GM21825 (cell line): ENCODE data around the gene PSMD1.

ENCODE experiments used
- ATAC-seq: cut with Tn5 transposase; IDR thresholded peaks from one replicate; pipeline ENCODE4 v1.9.1; 2021; ENCODE audit warnings: mild to moderate bottlenecking, moderate library complexity; ENCODE audit not compliant: unreplicated experiment

Gene PSMD1

DNA sequence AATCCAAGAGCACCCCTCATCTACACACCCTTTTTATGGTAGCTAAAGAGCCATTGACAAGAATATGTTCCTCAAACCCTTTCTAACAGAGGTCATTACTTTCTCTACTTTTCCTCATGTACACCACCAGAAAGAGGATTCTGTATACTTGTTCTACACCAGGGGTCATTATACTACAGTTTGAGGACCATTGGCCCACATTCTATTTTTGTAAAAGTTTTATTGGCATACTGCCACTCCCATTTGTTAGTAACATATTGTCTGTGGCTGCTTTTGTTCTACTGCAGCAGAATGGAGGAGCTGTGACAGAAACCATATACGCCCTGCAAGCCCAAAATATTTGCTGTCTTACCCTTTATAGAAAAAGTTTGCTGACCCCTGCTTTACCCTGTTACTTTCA, 53.9 kb downstream of the PSMD1 start:
- no peak for ATAC-seq

DNA sequence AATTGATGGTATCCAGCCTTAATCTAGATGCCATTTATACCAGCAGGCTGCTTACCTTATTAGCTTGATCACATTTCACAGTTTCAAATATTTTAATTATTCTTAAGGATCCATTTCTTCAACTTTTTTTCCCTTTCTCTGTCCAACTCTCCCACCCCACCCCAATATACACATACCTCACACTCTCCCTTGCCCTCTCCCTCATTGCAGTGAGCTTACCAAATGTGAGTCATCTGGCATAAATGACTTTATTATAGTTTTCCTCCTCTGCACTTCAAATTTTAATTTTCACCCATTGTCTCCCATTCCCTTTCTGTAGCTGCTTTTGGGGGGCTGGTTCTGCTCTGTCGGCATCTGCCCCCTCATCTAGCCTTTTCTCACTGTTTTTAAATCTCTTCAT, 55.3 kb downstream of the PSMD1 start:
- no peak for ATAC-seq

DNA sequence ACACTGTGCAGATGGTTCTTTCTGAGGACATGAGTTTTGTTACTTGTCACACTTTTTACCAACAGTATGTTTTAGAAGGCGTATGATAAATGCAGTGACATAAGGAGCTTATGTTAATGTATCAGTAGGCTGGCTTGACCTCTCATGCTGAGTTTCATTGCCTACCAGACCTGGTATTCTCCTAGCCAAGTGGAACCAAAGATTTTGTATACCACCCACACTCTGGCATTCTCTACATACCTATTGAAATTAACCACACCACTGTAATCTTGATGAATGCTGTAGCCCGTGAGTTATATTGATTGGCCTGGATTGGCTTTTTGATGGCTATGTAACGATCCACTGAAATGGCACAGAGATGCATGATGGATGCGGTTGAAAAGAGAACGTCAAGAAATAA, 56.8 kb downstream of the PSMD1 start:
- ATAC-seq: no peak

DNA sequence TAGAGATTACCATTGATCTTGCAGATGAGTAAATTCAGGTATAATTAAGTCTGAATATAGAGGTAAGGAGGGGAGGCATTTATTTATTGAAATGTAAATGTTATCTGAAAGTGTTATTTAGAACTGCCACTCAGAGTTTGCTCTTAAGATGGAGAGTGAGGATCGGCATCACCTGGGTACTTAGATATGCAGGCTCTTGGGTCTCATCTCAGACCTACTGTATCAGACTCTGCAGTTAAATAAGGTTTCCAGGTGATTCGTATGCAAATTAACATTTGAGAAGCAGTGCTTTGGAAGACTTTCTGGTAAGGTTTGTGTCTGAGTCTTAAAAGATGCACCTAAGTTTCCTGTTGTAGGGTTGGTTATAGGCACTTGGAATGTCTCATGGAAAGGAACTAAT, 59.0 kb downstream of the PSMD1 start:
- ATAC-seq: no peak

DNA sequence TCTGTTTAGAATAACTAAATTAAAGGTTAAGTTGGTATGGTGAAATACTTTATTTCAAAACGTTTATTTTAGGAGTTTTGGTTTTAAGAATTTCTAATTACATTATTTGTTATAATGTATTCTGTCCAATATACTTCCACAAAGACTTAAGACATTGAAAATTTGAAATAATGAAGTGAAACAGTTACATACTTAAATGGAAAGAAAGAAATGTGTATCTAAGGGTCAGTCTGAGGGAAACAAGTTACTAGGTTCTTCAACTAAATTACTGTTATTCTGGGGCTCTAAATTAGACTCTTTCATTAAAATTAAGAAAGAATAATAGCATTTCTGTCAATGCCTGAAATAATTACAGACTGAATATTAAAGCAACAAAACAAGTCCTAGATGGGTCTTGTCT, 60.5 kb downstream of the PSMD1 start:
- ATAC-seq: no peak

DNA sequence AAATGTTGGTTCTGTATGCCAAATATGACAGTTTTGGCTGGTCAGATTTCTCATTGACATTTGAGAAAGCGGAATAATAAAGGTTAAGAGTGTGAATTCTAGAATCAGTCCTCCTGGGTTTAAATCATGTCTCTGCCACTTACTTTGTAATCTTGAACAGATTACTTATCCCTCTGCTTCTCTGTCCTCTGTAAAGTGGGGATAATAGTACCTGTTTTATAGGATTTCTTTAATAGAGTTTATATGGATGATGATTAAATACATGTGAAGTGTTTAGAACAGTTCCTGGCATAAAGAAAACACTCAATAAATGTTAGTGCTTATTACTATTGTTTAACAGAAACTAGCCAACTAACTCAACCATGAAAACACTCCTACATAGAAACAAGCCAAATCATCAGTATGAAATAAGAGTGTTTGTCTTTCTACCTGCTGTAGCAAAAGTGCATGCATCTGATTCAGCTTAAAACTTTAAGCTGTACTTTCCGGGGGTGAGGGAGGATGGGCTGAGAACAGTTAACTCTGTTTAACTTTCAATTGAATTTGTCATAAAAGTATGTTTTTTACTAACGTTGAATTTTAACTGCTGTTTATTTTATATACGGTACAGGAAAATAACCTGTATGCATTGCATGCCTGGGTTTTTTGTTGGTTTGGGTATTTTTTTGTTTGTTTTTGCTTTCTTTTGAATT, 61.4 kb downstream of the PSMD1 start:
- ATAC-seq: no peak

DNA sequence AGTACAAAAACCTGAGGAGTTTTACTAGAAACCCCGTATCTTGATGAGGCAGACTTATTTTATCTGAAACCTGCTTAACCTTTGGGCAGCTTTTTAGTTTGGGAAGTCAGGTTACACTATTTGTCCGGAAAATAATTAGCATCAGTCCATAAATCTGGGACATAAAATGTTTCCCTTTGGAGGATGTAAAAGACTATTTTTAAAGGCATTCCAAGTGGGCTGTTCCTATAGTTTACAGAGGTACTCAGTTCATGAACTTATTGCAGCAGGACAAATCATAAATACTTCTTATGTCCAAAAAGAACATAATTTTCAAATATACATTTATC, 61.9 kb downstream of the PSMD1 start:
- no peak for ATAC-seq

DNA sequence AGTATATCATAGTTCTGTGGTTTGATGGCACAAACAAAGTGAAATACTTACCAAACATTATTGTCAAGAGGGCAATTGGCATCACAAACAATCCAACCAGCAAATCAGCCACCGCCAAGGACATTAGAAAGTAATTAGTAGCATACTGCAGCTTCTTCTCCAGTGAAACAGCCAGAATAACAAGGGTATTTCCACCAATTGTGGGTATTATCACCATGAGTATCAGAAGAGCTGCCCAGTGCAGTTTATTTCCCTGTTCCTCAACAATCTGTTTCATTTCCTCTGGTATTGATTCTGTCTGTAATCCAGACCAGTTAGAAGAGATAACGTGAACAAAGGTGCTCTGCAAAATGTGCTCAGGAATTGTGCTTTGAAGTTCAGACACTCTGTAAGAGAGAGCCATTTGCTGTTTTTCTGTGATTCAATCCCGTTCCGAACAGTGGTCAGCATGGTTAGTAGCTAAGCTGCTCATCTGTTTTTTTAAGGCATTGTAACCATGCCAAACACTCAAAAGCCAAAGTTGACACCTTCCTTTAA, 66.8 kb downstream of the PSMD1 start:
- ATAC-seq: no peak

DNA sequence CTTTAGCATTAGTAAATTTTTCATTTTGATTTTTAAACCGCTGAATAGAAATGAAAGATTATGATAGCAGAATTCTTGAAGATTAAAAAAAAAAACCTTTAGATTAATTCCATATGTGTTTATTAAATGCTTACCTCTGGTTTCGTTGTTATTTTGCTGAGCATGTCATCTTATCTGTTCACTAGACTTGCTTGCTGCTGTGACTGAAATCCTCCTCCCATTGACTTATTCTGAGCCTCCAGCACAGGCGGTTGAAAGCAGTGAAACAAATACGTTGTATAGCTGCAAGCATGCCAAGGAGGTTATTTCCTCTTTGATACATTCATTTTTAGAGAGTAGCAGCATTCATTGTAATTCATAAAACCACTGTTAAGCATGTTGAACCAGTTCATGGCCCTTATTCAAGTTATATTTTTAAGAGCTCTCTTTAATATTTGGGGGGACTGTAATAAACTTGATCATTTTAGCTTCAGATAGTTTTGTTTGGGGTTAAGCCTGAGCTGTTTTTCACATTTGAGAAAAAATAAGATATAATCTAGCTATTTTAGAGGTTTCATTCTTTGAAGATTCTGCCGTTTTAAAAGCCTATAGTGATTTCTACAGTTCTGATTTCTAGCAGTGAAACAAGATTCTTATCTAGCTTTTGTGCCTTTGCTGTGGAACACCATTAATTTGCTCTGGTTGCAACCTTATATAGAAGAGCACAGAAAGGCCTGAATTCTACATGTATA, 68.3 kb downstream of the PSMD1 start, which contains the start of gene HTR2B:
HTR2B (minus strand) TSS at position 205 of the 731 bp plus-strand sequence. CDS start 1,278 bp downstream, outside the sequence.
- no peak for ATAC-seq

DNA sequence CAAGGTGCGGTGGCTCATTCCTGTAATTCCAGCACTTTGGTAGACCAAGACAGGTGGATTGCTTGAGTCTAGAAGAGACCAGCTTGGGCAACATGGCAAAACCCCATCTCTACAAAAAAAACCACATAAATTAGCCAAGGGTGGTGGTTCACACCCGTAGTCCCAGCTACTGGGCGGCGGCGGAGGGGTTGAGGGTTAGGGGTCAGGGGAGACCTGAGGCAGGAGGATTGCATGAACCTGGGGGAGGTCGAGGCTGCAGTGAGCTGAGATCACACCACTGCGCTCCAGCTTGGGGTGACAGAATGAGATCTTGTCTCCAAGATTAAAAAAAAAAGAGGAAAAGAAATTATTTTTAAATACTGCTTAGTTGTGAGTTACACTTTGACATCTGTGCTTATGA, 69.5 kb downstream of the PSMD1 start:
- ATAC-seq: no peak

DNA sequence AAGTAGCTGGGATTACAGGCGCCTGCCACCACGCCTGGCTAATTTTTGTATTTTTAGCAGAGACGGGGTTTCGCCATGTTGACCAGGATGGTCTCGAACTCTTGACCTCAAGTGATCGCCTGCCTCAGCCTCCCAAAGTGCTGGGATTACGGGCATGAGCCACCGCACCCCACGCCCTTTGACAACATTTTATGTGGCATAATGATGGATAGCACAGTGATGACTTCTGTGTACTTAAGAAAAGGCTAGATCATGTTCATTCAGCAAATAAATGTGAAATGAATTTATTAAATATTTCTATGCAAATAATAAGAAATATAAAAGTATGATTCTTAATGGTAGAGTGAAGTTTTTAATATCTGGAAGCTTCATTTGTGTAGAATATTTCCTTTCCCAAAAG, 70.8 kb downstream of the PSMD1 start:
- no peak for ATAC-seq

DNA sequence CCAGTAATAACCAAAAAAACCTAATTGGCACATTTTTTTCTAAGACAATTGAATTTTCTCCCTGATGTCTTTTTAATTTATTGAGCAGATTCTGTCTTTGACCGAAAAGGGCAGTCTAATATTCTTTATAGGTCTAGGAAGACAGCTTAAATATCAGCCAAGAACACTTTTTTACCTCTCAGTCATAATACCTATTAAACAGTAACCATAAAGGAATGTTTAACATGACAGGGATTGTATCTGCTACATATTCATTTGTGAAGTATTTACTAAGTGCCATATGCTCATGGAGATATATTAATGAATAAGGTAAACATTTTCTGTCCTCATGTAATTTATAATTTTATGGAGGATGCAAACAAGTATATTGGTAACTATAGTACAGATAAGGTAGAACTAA, 71.3 kb downstream of the PSMD1 start:
- no peak for ATAC-seq

DNA sequence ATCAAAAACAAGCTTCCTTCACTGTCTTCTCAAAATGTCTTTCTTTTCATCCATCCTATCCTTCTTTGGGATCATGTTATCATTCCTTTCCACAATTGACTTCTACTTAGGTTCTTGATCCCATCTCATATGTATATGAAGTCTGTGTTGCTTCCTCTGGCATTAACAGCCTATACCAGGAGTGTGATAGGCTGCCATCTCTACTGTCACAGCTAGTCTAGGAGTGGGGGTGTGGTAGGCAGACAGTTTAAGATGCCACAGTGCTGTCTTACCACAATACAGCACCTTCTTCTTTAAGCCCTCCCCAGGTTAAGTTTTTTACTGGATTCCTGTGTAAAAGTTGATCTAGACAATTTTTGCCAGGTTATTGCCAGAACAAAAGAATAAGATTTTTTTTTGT, 71.9 kb downstream of the PSMD1 start:
- ATAC-seq: no peak

DNA sequence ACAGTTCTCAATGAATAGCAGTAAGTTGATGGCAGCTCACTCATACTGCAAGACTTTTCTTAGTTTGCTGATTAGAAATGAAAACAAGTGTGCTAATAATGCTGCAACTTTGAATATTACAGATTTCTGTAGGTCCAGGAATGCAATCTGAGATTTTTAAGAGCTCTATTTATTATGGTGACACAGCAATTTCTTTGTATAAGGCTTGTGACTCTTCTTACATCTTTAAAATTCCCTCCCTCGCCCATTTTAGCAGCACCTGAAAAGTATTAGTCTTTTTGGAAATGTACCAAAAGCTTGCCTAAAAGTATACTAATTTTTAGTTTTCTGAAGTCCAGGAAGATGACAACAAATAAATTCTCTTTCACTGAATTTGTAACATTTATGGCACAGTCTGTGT, 72.5 kb downstream of the PSMD1 start:
- ATAC-seq: no peak

DNA sequence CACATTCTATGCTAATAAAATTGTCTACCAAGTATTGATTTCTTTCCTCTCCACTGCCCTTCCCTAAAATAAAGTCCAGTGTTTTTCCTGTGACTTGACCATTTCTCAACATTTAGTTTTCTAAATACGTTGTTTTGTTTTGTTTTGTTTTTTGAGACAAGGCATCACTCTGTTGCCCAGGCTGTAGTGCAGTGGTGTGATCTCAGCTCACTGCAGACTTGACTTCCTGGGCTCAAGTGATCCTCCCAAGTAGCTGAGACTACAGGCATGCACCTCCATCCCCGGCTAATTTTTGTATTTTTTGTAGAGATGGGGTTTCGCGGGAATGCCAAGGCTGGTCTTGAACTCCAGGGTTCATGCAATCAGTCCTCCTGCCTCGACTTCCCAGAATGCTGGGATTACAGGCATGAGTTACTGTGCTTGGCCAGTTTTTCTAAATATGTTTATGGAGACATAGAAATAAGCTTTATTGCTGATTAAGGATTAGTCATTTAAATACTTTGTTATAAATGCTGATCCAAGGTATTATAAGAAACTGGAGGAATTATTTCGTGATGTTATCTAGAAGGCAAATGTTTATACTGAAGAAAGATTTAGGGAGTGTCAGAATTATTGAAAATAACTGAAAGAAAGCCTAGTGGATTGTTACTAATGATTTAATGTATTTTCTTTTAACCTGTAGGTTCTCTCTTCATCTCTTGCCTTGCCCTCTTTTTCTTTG, 73.8 kb downstream of the PSMD1 start:
- ATAC-seq: no peak

DNA sequence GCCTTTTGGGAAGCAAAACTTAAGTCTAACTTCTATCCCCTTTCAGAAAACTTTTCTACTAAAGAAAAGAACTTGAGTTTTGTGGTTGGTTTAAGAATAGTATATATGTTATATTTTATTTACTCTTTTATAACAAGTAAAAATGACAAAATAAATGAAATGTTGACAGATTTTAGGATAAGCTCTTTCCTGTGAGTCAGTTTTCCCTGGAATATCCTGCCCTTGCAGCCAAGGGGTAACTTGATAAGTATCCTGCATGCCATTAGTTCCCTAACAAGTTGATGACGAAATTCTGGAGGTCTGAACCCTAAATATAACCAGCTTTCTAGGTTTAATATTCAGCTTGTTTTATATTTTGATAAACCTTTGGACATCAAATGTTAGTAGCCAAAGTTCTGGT, 75.5 kb downstream of the PSMD1 start:
- ATAC-seq: no peak

DNA sequence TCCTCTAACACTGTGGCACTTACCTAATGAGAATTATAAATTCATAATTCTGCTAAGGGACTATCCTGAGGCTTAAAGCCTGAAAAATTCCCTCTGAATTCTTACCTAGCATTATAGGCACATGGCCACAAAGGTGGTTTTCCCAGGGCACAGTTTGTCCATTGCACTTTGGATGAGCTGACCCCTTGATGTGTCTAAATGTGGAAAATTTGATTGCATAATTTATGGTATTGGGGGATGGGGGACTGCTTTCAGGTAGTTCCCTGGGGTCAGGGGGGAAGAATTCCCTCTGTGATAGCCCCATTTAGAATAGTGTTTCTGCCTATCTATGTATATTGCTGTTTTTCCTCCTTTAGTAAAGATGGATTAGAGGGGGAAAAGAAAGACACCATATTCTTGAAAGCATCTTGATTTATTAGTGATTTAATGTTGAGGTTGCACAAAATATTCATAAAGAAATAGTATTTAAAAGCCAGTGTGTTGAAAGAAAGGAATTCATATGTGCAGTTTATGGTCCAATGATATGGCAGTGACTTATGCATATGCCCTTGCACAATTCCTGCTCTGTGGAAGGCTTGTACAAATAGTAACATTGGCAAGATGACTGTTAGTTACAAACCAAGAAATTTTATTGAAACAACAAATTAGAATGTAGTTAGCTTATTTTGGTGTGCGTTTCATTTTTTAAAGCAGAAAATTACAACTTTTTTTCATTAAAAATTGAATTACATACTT, 76.9 kb downstream of the PSMD1 start:
- no peak for ATAC-seq

DNA sequence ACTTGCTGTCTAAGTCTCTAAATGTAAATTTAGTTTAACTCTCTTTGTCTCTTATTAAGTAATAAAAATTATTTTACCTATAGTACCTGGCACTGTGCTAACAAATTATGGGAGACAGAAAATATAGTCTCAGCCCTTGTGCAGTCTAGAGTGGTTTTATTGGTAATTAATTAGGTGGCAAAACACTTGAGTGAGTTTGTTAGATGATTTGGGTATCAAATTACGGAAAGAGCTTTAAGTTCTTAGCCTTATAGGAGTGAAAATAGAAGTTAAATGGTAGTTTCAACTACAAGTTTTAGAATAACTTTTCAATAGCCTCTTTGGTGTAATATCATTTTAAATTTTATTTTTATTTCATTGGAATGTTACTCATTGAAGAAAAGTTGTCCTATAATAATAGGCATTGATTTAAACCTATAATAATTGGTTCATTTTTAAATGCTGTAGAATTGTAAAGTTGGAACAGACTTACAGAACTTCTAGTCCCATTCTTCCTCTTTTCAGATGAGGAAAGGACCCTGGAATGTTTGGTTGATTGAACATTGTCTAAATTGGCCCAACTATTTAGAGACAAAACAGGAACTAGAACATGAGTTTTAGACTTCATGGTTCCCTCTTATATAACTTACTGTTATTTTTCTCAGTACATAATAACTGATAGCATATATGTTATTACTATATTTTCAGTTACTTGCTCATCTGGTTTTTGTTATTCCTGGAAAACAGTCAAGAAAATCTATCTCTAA, 78.4 kb downstream of the PSMD1 start:
- no peak for ATAC-seq

DNA sequence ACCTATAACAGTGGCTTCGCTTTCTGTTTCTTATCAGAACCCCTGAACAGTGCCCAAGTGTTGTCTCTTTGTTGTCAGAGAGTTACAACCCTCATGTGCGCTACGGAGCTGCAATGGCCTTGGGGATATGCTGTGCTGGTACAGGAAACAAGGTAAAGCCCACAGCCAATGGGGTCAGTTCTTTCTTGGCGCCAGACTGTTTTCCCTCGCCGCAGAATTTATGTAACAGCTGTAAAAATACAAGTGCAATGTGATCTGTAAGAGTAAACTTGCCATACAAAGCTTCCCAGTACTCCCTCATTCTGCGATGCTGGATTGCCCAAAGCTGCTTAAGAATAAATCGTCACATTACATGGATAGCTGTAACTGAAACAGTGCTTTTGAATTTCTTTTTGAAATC, 82.0 kb downstream of the PSMD1 start:
- no peak for ATAC-seq

DNA sequence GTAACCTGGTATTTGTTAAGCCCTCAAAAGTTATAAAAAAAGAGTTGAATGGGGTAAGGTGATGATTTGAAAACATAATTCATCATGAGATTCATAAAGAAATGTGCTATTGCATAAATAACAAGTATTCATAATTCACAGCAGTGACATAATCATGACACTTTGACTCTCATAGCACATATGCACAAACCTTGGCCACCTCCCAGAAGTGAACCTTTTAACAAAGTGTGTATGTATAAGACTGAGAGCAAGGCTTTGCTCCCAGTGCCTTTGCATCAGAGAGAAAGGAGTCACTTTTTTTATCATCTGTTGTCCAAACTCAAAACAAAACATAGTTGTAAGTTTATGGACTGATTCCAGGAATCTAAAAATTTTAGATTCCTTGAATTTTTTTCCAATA, 83.1 kb downstream of the PSMD1 start:
- no peak for ATAC-seq
